GM12878 (cell line): ENCODE measurements around the gene SLTM. TPM values are rescaled to one million over a fixed set of nuclear protein-coding genes. Genes with fewer than 3 reads are reported as not detected.

Source experiments
- ATAC-seq: fragments of 200-7000 bp; cut with Tn5 transposase; 3 replicates; pipeline ENCODE4 v1.9.1; 2020; ENCODE audit warnings: mild to moderate bottlenecking, moderate library complexity
- BruUV-seq: library from RNA; stranded (reverse); fragments of 400-500 nt; replicated peaks from 2 replicates; lab custom pipeline; 2021; lab: Mats Ljungman, UMichigan
- CTCF ChIA-PET: fragments of 300-600 bp; sonication (Branson Sonifier 250); formaldehyde crosslinking; extraction: SDS; loops from one replicate; lab custom pipeline; 2021; ENCODE audit warnings: inconsistent platforms; lab: Yijun Ruan, JAX
- POLR2A ChIA-PET: fragments of 350-600 bp; formaldehyde crosslinking; extraction: SDS; loops from one replicate; lab custom pipeline; 2021; ENCODE audit warnings: inconsistent platforms; lab: Charles Lee
- RAD21 ChIA-PET: fragments of 300-600 bp; sonication (Branson Sonifier 250); formaldehyde crosslinking; loops from one replicate; lab custom pipeline; 2023; ENCODE audit warnings: antibody characterized with exemption; ENCODE audit not compliant: unreplicated experiment; lab: Charles Lee
- SMC1A ChIA-PET: fragments of 300-600 bp; sonication (Branson Sonifier 250); formaldehyde crosslinking; loops from one replicate; lab custom pipeline; 2023; ENCODE audit not compliant: unreplicated experiment, uncharacterized antibody; lab: Charles Lee
- DNase-seq: peaks from one replicate; pipeline ENCODE4 v3.0.0-alpha.2; 2011; ENCODE audit warnings: low read depth, low spot score
- FAIRE-seq: peaks from 3 replicates; lab custom pipeline; 2011; peaks lifted over from hg19 to GRCh38; lab: Jason Lieb, UNC
- H2AFZ ChIP-seq: 2 replicates; pipeline ENCODE4 v1.6.0; 2011; ENCODE audit warnings: low read depth, low read length, control low read depth; ENCODE audit not compliant: control insufficient read depth
- H3K27ac ChIP-seq: 2 replicates; pipeline ENCODE4 v1.5.1; 2011; ENCODE audit warnings: control low read depth; ENCODE audit not compliant: control insufficient read depth, insufficient read depth
- H3K27me3 ChIP-seq, 2 experiments: replicated peaks in 1 of 2; 2 replicates each; pipeline versions ENCODE4 v1.6.0 to v1.6.1; 2011; ENCODE audit warnings: low read length in 1 of 2; ENCODE audit not compliant: control insufficient read depth in 2 of 2, insufficient read depth in 2 of 2
- H3K36me3 ChIP-seq, 2 experiments: 2 replicates each; pipeline ENCODE4 v1.5.1; 2011; ENCODE audit warnings: low read length in 1 of 2; ENCODE audit not compliant: control insufficient read depth in 2 of 2, insufficient read depth in 2 of 2
- H3K4me1 ChIP-seq: 2 replicates; pipeline ENCODE4 v1.6.1; 2011; ENCODE audit warnings: mild to moderate bottlenecking, low read length, moderate library complexity, mixed read lengths; ENCODE audit not compliant: control insufficient read depth, insufficient read depth
- H3K4me2 ChIP-seq: 2 replicates; pipeline ENCODE4 v1.6.0; 2011; ENCODE audit warnings: control low read depth; ENCODE audit not compliant: control insufficient read depth, insufficient read depth
- H3K4me3 ChIP-seq: fragments of 200-600 bp; sonication (generic); 2 replicates; pipeline ENCODE4 v1.5.1; 2016
- H3K79me2 ChIP-seq: 2 replicates; pipeline ENCODE4 v1.6.0; 2011; ENCODE audit warnings: low read length; ENCODE audit not compliant: control insufficient read depth, insufficient read depth
- H3K9ac ChIP-seq: 2 replicates; pipeline ENCODE4 v1.8.0; 2011; ENCODE audit warnings: low read length, control low read depth, mixed read lengths; ENCODE audit not compliant: control insufficient read depth, insufficient read depth
- H3K9me3 ChIP-seq: replicated peaks from 3 replicates; pipeline ENCODE4 v1.5.1; 2011; ENCODE audit warnings: mild to moderate bottlenecking, low read length; ENCODE audit not compliant: control insufficient read depth, insufficient read depth
- H4K20me1 ChIP-seq: 2 replicates; pipeline ENCODE4 v1.6.0; 2011; ENCODE audit not compliant: control insufficient read depth, insufficient read depth
- ETV6 ChIP-seq, 2 experiments: fragments of 450-650 bp in 1 of 2; IDR thresholded peaks in 1 of 2; conservative IDR thresholded peaks in 1 of 2; 2 replicates each; pipeline ENCODE4 v1.6.1; 2014; ENCODE audit warnings: antibody characterized with exemption in 1 of 2, borderline replicate concordance in 1 of 2, low read depth in 1 of 2, mild to moderate bottlenecking in 1 of 2, moderate library complexity in 1 of 2
- FOXM1 ChIP-seq: IDR thresholded peaks from 2 replicates; pipeline ENCODE4 v1.6.1; 2012; ENCODE audit warnings: low read depth, mild to moderate bottlenecking, inconsistent platforms, low read length, moderate library complexity
- HCFC1 ChIP-seq: fragments of 150-350 bp; IDR thresholded peaks from 2 replicates; pipeline ENCODE4 v1.6.1; 2014; ENCODE audit warnings: low read length
- RUNX3 ChIP-seq: IDR thresholded peaks from 2 replicates; pipeline ENCODE4 v1.6.1; 2012; ENCODE audit warnings: low read length, inconsistent platforms
- SMAD5 ChIP-seq: IDR thresholded peaks from 2 replicates; pipeline ENCODE4 v1.6.1; 2016; ENCODE audit warnings: antibody characterized with exemption, low read depth
- WGBS: methylation state at CpG from one replicate; pipeline ENCODE4 v1.1.6; 2016; ENCODE audit warnings: low lambda C conversion rate; ENCODE audit not compliant: insufficient replicate concordance, insufficient coverage; ENCODE audit errors: missing lambda C conversion rate; 5-methylcytosine and 5-hydroxymethylcytosine counted together
- in situ Hi-C: fragments of 300-500 bp; cut with MboI; formaldehyde crosslinking; loops from 9 replicates; pipeline ENCODE4 v1.14.3; 2018; ENCODE audit warnings: mixed read lengths
- intact Hi-C: fragments of 100-400 bp; cut with micrococcal nuclease; formaldehyde crosslinking; loops from one replicate; pipeline ENCODE4 v1.14.2; 2022; ENCODE audit not compliant: unreplicated experiment
- polyA plus RNA-seq, 11 experiments: library from polyadenylated mRNA; depleted of rRNA in 4 of 11; unstranded in 6 of 11; stranded (reverse) in 5 of 11; fragments of >200 nt; fragmentation: Nextera tagmentation in 4 of 11; fragmentation: Illumina TruSeq in 1 of 11; extraction: Ambion mirVana in 4 of 11; extraction: Trizol in 1 of 11; gene quantifications; 1 replicate in 1 of 11; 2 replicates in 10 of 11; pipeline versions ENCODE4 v1.2.1 to v1.2.3, GENCODE V29; 2011 to 2016; ENCODE audit warnings: inconsistent platforms in 2 of 11, missing spikeins in 2 of 11, low read depth in 1 of 11
- total RNA-seq, 4 experiments: library from RNA; depleted of rRNA in 3 of 4; stranded (reverse); fragments of >200 nt in 3 of 4; fragmentation: Illumina TruSeq in 1 of 4; extraction: Trizol in 1 of 4; gene quantifications; 2 replicates each; pipeline versions ENCODE4 v1.2.1 to v1.2.3, GENCODE V29; 2013 to 2021
- TF ChIP-seq, protein P1 (sequence below): fragments of 150-350 bp; IDR thresholded peaks from 2 replicates; pipeline ENCODE4 v1.6.1; 2014; ENCODE audit warnings: mild to moderate bottlenecking, low read depth, low read length
- TF ChIP-seq, protein P2 (sequence below): fragments of 450-650 bp; IDR thresholded peaks from 2 replicates; pipeline ENCODE4 v1.6.1; 2017; ENCODE audit warnings: mild to moderate bottlenecking, low read depth, inconsistent platforms; ENCODE audit not compliant: poor library complexity, severe bottlenecking
- TF ChIP-seq, protein P3 (sequence below): fragments of 450-650 bp; IDR thresholded peaks from 2 replicates; pipeline ENCODE4 v1.6.1; 2017; ENCODE audit warnings: antibody characterized with exemption, mild to moderate bottlenecking, moderate library complexity

SLTM gene
- total and polyA plus RNA-seq, 10 of the 15 experiments (the other 5 are each of a cell fraction or from before 2014, with no cell fraction given), result 50.5 to 152 (median 90.9) TPM

DNA sequence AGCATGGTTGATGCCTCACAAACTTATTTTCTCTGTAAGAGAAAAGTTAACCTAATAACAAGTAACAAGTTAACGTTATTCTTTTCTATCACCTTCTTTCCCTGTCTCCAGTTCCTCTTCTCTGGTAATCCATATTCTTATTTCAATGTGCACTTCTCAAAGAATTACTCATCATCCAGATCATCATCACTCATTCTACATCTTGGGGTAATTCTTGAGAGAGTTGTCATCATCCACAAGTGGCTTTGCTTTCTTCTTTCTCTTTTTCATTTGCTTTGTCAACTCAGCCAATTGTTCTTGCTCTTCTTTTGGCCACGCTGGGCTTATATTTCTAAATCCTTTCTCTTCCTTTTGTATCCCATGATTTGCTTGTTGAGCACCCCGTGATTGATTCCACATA lies 33.2 kb upstream of the SLTM start:
- ATAC-seq (no peak), DNase-seq (no peak), FAIRE-seq (no peak)
- no peak overlapping the region for H3K27ac ChIP-seq
- WGBS, result 36% methylated on average over 3 of the region's 3 CpGs
- intact Hi-C loops (no loop called here), in situ Hi-C loops (no loop called here)
- H3K4me2 ChIP-seq, result no peak overlapping the region
- no peak overlapping the region for H3K4me3 ChIP-seq
- no peaks in the 10 kb centered on the region for H4K20me1 ChIP-seq
- no peaks in the 10 kb centered on the region for H3K9me3 ChIP-seq
- H3K9ac ChIP-seq, result no peak overlapping the region
- POLR2A ChIA-PET, result no interaction called here
- no peak for TF ChIP-seq SMAD5
- TF ChIP-seq, protein P1, sequence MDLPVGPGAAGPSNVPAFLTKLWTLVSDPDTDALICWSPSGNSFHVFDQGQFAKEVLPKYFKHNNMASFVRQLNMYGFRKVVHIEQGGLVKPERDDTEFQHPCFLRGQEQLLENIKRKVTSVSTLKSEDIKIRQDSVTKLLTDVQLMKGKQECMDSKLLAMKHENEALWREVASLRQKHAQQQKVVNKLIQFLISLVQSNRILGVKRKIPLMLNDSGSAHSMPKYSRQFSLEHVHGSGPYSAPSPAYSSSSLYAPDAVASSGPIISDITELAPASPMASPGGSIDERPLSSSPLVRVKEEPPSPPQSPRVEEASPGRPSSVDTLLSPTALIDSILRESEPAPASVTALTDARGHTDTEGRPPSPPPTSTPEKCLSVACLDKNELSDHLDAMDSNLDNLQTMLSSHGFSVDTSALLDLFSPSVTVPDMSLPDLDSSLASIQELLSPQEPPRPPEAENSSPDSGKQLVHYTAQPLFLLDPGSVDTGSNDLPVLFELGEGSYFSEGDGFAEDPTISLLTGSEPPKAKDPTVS, result no peak
- no peak for TF ChIP-seq RUNX3
- TF ChIP-seq HCFC1, result no peak
- TF ChIP-seq, protein P2, sequence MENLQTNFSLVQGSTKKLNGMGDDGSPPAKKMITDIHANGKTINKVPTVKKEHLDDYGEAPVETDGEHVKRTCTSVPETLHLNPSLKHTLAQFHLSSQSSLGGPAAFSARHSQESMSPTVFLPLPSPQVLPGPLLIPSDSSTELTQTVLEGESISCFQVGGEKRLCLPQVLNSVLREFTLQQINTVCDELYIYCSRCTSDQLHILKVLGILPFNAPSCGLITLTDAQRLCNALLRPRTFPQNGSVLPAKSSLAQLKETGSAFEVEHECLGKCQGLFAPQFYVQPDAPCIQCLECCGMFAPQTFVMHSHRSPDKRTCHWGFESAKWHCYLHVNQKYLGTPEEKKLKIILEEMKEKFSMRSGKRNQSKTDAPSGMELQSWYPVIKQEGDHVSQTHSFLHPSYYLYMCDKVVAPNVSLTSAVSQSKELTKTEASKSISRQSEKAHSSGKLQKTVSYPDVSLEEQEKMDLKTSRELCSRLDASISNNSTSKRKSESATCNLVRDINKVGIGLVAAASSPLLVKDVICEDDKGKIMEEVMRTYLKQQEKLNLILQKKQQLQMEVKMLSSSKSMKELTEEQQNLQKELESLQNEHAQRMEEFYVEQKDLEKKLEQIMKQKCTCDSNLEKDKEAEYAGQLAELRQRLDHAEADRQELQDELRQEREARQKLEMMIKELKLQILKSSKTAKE, result no peak
- TF ChIP-seq FOXM1, result no peak
- TF ChIP-seq, protein P3, sequence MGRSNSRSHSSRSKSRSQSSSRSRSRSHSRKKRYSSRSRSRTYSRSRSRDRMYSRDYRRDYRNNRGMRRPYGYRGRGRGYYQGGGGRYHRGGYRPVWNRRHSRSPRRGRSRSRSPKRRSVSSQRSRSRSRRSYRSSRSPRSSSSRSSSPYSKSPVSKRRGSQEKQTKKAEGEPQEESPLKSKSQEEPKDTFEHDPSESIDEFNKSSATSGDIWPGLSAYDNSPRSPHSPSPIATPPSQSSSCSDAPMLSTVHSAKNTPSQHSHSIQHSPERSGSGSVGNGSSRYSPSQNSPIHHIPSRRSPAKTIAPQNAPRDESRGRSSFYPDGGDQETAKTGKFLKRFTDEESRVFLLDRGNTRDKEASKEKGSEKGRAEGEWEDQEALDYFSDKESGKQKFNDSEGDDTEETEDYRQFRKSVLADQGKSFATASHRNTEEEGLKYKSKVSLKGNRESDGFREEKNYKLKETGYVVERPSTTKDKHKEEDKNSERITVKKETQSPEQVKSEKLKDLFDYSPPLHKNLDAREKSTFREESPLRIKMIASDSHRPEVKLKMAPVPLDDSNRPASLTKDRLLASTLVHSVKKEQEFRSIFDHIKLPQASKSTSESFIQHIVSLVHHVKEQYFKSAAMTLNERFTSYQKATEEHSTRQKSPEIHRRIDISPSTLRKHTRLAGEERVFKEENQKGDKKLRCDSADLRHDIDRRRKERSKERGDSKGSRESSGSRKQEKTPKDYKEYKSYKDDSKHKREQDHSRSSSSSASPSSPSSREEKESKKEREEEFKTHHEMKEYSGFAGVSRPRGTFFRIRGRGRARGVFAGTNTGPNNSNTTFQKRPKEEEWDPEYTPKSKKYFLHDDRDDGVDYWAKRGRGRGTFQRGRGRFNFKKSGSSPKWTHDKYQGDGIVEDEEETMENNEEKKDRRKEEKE, result no peak
- TF ChIP-seq ETV6 (conservative IDR thresholded peaks at IDR 0.05 in 1 of 2, IDR thresholded peaks at IDR 0.05 in 1 of 2; ENCODE audit: borderline replicate concordance in 1 of 2, low read depth in 1 of 2), result no peak
- no peak overlapping the region for H2AFZ ChIP-seq
- CTCF ChIA-PET, result interaction anchor here (0.8 to 1.8 kb wide), 4 partner anchors 12 to 562 kb away, joined by 3 to 5 read pairs (median 3); no protein-coding TSS in a partner anchor
- no peaks in the 10 kb centered on the region for H3K79me2 ChIP-seq
- H3K4me1 ChIP-seq, result no peaks in the 10 kb centered on the region; the same call in 1 of the 2 replicates
- RAD21 ChIA-PET, result no interaction called here
- no peaks in the 10 kb centered on the region for H3K36me3 ChIP-seq
- no peaks in the 10 kb centered on the region for H3K27me3 ChIP-seq
- SMC1A ChIA-PET, result interaction anchor here (0.7 to 1.8 kb wide), 2 partner anchors 13 to 545 kb away, joined by 3 to 8 read pairs; no protein-coding TSS in a partner anchor
- no TSS peak for BruUV-seq
